ENCODE data around the gene SSPN. TPM values are rescaled to one million over a fixed set of nuclear protein-coding genes. Genes with fewer than 3 reads are reported as not detected.
A peak's percentile ranks its signal among the peaks of the same experiment; 100 is the strongest.

The SSPN gene
- total RNA-seq, 2 donors from 2014 or later = not detected

DNA sequence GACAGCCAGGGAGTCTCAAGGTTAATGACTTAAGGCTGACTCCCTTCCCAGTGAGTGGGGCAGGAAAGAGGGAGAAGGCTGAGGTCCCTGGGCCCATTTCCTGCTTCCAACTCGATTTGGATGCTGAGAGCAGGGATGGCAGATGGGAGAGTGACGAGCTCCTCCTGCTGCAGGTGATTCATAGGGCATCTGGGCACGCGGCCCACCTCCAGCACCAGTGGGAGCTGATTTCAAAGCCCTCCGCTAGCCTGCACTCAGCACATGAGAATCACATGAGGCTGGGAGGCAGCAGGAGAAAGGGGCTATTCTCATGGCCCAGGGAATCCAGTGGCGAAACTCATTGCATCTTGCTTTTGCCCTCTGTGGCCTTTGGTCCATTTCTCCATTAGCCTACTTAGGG, 90.8 kb downstream of the SSPN start:
- H3K27ac Mint-ChIP-seq = no peak overlapping the region
- H3K36me3 Mint-ChIP-seq (ENCODE audit: low read depth) = no peaks in the 10 kb centered on the region
- H3K4me1 Mint-ChIP-seq = no peaks in the 10 kb centered on the region
- H3K9me3 Mint-ChIP-seq = no peaks in the 10 kb centered on the region
- no peak overlapping the region for H3K4me3 Mint-ChIP-seq
- no peak for ATAC-seq (replicated peaks)
- H3K27me3 Mint-ChIP-seq = no peaks in the 10 kb centered on the region

- Mint-ChIP-seq H3K4me1 (no peaks in the 10 kb centered on the region), H3K9me3 (no peaks in the 10 kb centered on the region), H3K27me3 (no peaks in the 10 kb centered on the region), H3K36me3 (ENCODE audit: low read depth) (no peaks in the 10 kb centered on the region), H3K27ac (no peak overlapping the region), H3K4me3 (no peak overlapping the region)
- no peak for ATAC-seq (replicated peaks)
Measured at GRCh38 chr12:26287671-26288381, 92.5 kb downstream of the SSPN start.

GRCh38 chr12:26290565-26290964, 95.2 kb downstream of the SSPN start:
- ATAC-seq (replicated peaks) = no peak
- H3K27me3 Mint-ChIP-seq = no peaks in the 10 kb centered on the region
- H3K27ac Mint-ChIP-seq = no peak overlapping the region
- no peaks in the 10 kb centered on the region for H3K4me1 Mint-ChIP-seq
- no peaks in the 10 kb centered on the region for H3K9me3 Mint-ChIP-seq
- no peaks in the 10 kb centered on the region for H3K36me3 Mint-ChIP-seq (ENCODE audit: low read depth)
- H3K4me3 Mint-ChIP-seq = no peak overlapping the region

GRCh38 chr12:26292596-26292995, 97.2 kb downstream of the SSPN start:
- ATAC-seq (replicated peaks) = no peak
- Mint-ChIP-seq H3K9me3 (no peaks in the 10 kb centered on the region), H3K27me3 (no peaks in the 10 kb centered on the region), H3K36me3 (ENCODE audit: low read depth) (no peaks in the 10 kb centered on the region), H3K4me1 (peaks cover 4% of the 10 kb centered on the region), H3K27ac (no peak overlapping the region), H3K4me3 (no peak overlapping the region)

DNA sequence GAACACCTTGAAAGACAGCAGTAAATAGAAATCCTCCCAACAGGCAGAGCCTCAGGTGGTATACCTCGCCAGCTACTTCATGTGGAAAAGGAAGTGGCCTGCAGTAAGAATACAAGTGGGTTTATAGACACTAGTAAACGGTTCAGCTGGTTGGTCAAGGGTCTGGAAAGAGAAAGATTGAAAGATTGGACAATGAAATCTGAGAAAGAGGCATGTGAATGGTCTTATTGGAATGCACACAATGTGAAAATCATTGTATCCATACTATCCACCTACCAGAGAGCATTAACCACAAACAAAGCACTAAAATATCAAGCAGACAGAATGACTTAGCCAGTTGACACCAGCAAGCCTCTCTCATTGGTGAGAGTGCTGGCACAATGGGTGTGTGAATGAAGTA, 98.2 kb downstream of the SSPN start:
- Mint-ChIP-seq H3K4me3 (no peak overlapping the region), H3K27ac (no peak overlapping the region), H3K4me1 (peaks cover 9% of the 10 kb centered on the region), H3K36me3 (ENCODE audit: low read depth) (no peaks in the 10 kb centered on the region), H3K9me3 (no peaks in the 10 kb centered on the region), H3K27me3 (no peaks in the 10 kb centered on the region)
- no peak for ATAC-seq (replicated peaks)

DNA sequence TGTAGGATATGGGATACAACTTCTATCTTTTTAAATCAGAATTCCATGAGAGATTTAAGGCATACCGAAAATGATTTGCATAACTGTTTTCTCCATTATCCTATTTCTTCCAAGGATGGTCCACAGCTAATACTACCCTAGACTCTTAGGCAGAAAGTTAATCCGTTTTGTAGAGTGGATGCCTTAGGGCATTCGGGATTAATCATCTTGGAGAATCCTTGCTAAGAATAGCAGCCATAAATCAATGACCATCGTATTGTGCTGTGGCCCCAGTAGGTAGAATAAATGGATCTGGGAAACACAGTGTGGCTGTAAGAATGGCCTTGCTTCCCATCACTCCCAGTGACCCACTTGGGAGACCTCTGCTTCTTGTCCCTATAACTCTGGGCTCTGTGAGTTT, 99.6 kb downstream of the SSPN start:
- Mint-ChIP-seq H3K27me3 (no peaks in the 10 kb centered on the region), H3K27ac (no peak overlapping the region), H3K4me3 (no peak overlapping the region), H3K9me3 (no peaks in the 10 kb centered on the region), H3K4me1 (peaks cover 21% of the 10 kb centered on the region), H3K36me3 (ENCODE audit: low read depth) (no peaks in the 10 kb centered on the region)
- ATAC-seq (replicated peaks) = no peak

- H3K36me3 Mint-ChIP-seq (ENCODE audit: low read depth) = no peaks in the 10 kb centered on the region
- peak overlapping the region; percentile 55 for H3K4me3 Mint-ChIP-seq
- H3K27ac Mint-ChIP-seq = peak overlapping the region; percentile 2
- H3K9me3 Mint-ChIP-seq = no peaks in the 10 kb centered on the region
- peak; percentile 73 for ATAC-seq (replicated peaks)
- no peaks in the 10 kb centered on the region for H3K27me3 Mint-ChIP-seq
- peaks cover 21% of the 10 kb centered on the region for H3K4me1 Mint-ChIP-seq
Measured at GRCh38 chr12:26297396-26298070, 102.2 kb downstream of the SSPN start.

DNA sequence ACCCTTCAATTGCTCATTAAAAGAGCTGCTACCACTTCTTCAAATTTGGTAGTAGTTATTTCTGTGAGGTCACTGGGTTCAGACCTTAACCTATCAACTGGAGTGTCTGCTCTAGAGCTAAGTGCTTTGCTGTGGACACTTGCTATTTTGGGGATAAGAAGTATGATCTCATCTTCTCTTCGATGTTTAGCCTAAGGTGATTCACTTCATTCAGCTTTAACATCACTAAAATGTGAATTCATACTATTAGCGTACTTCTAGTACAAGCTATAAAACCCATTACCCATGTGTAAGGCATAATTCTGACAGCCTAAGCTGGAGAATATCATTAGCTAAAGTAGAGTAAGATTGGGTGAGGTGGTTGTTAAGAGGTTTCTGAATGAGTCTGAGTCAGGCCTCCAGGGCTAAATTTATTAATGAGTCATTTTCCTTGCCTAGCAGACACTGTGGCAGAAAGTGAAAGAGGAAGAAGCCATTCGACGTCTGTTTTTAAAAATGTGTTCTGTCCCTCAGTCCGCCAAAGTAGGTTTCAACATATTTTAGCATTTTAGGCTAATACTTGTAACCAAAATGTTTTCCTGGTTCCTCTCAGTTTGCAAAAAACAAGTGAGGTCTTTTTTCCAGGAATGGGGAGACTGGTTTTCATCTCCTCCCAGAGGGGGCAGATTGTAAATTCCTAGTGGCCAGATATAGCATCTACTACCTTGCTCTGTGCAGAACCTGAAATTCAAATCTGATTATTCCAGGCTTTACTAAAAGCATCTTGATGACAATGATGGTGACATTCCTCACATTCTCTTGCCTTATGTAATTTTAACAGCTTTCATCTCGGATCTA, 103.6 kb downstream of the SSPN start:
- peak overlapping the region; percentile 55 for H3K4me3 Mint-ChIP-seq
- peaks cover 21% of the 10 kb centered on the region for H3K4me1 Mint-ChIP-seq
- H3K9me3 Mint-ChIP-seq = no peaks in the 10 kb centered on the region

DNA sequence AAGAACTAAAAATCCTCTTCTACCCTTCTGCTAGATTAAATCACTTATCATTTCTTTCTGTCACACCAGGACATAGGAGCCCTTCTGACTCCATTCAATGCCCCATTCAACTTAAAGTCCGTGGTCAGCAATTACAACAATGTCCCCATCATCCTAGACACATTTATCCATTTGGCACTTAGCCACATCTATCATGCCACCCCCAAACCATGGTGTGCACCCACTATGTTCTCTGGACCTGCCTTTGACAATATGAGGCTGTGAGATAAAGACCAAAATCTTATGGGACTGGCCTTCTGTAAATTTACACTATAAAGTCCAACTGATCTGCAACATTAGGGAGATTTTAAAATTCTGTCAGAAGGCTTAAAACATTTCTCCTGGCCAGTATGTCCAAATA, 104.4 kb downstream of the SSPN start:
- H3K27me3 Mint-ChIP-seq = peaks cover 1% of the 10 kb centered on the region
- H3K4me3 Mint-ChIP-seq = peak overlapping the region; percentile 55
- no peak for ATAC-seq (replicated peaks)
- no peaks in the 10 kb centered on the region for H3K36me3 Mint-ChIP-seq (ENCODE audit: low read depth)
- no peaks in the 10 kb centered on the region for H3K9me3 Mint-ChIP-seq
- H3K4me1 Mint-ChIP-seq = peaks cover 21% of the 10 kb centered on the region
- peak overlapping the region; percentile 2 for H3K27ac Mint-ChIP-seq

More for the DNA sequence above, 103.6 kb downstream of the SSPN start:
- Mint-ChIP-seq H3K27me3 (no peaks in the 10 kb centered on the region), H3K36me3 (ENCODE audit: low read depth) (no peaks in the 10 kb centered on the region), H3K27ac (peak overlapping the region; percentile 2)
- peak; percentile 95 for ATAC-seq (replicated peaks)

Other genes with a start within 250 kb of the SSPN start
- gene RASSF8, start 236.9 kb upstream of the SSPN start, total RNA-seq = under 1 TPM in 1 of 2 donors, not detected in 1; 0.56 TPM
- gene BHLHE41, start 70.5 kb upstream of the SSPN start, total RNA-seq = not detected